KMS-11 (cell line): Measurements from ENCODE around the gene IL4.

Experiments
- H2AFZ ChIP-seq: fragments of 200-600 bp; sonication (generic); 2 replicates; pipeline ENCODE4 v1.6.1; 2016; ENCODE audit warnings: antibody characterized with exemption, mixed run types, low read depth
- H3K27ac ChIP-seq: fragments of 200-600 bp; sonication (generic); 2 replicates; pipeline ENCODE4 v1.6.1; 2016; ENCODE audit warnings: mild to moderate bottlenecking, mixed run types
- H3K27me3 ChIP-seq: fragments of 200-600 bp; sonication (generic); 2 replicates; pipeline ENCODE4 v1.6.1; 2017; ENCODE audit warnings: mild to moderate bottlenecking, low read depth, mixed run types, moderate library complexity; ENCODE audit not compliant: insufficient read depth
- H3K36me3 ChIP-seq: fragments of 200-600 bp; sonication (generic); 2 replicates; pipeline ENCODE4 v1.6.1; 2017; ENCODE audit warnings: mild to moderate bottlenecking, mixed run types; ENCODE audit not compliant: insufficient read depth
- H3K4me1 ChIP-seq: fragments of 200-600 bp; sonication (generic); 2 replicates; pipeline ENCODE4 v1.6.1; 2016; ENCODE audit warnings: mild to moderate bottlenecking, low read depth, mixed run types; ENCODE audit not compliant: poor library complexity, severe bottlenecking
- H3K4me2 ChIP-seq: fragments of 200-600 bp; sonication (generic); 2 replicates; pipeline ENCODE4 v1.7.0; 2016; ENCODE audit warnings: mild to moderate bottlenecking, mixed run types
- H3K4me3 ChIP-seq: fragments of 200-600 bp; sonication (generic); IDR thresholded peaks from 2 replicates; pipeline ENCODE4 v1.6.1; 2017; ENCODE audit warnings: low read depth, low read length, mixed read lengths; ENCODE audit not compliant: insufficient read depth
- H3K79me2 ChIP-seq: fragments of 200-600 bp; sonication (generic); 2 replicates; pipeline ENCODE4 v1.6.1; 2016; ENCODE audit warnings: low read depth, mixed run types; ENCODE audit not compliant: insufficient read depth
- H3K9ac ChIP-seq: fragments of 200-600 bp; sonication (generic); 2 replicates; pipeline ENCODE4 v1.6.1; 2016; ENCODE audit warnings: mild to moderate bottlenecking, mixed run types
- H4K20me1 ChIP-seq: fragments of 200-600 bp; sonication (generic); 2 replicates; pipeline ENCODE4 v1.6.1; 2016; ENCODE audit warnings: mild to moderate bottlenecking, mixed run types; ENCODE audit not compliant: insufficient read depth
- CTCF ChIP-seq: fragments of 200-600 bp; sonication (generic); conservative IDR thresholded peaks from 2 replicates; pipeline ENCODE4 v1.6.1; 2017; ENCODE audit warnings: low read depth, mild to moderate bottlenecking, antibody characterized with exemption, low read length, moderate library complexity, mixed read lengths

The IL4 gene

GRCh38 chr5:132635873-132636272, 37.9 kb upstream of the IL4 start:
- no peaks in the 10 kb centered on the region for H3K27me3 ChIP-seq
- no peak overlapping the region for H2AFZ ChIP-seq
- H3K9ac ChIP-seq, result no peak overlapping the region
- no peak overlapping the region for H3K4me2 ChIP-seq
- no peaks in the 10 kb centered on the region for H3K36me3 ChIP-seq
- TF ChIP-seq CTCF, result no peak
- H3K27ac ChIP-seq, result no peak overlapping the region
- no peaks in the 10 kb centered on the region for H4K20me1 ChIP-seq
- H3K4me3 ChIP-seq, result no peak overlapping the region
- H3K79me2 ChIP-seq, result no peaks in the 10 kb centered on the region
- peaks cover 33% of the 10 kb centered on the region for H3K4me1 ChIP-seq

GRCh38 chr5:132637241-132637640, 36.5 kb upstream of the IL4 start:
- H3K79me2 ChIP-seq, result no peaks in the 10 kb centered on the region
- peaks cover 40% of the 10 kb centered on the region for H3K4me1 ChIP-seq
- no peaks in the 10 kb centered on the region for H3K36me3 ChIP-seq
- H3K27me3 ChIP-seq, result no peaks in the 10 kb centered on the region
- H3K9ac ChIP-seq, result no peak overlapping the region
- no peak overlapping the region for H2AFZ ChIP-seq
- no peak overlapping the region for H3K4me3 ChIP-seq
- no peak overlapping the region for H3K27ac ChIP-seq
- no peak overlapping the region for H3K4me2 ChIP-seq
- H4K20me1 ChIP-seq, result no peaks in the 10 kb centered on the region
- TF ChIP-seq CTCF, result no peak

- Histone ChIP-seq H3K27ac (peak overlapping the region; percentile 1; the same call in 1 of the 2 replicates), H3K4me1 (peaks cover 40% of the 10 kb centered on the region), H4K20me1 (no peaks in the 10 kb centered on the region), H3K9ac (no peak overlapping the region), H3K27me3 (no peaks in the 10 kb centered on the region), H3K4me2 (peak overlapping the region; percentile 3; the same call in 1 of the 2 replicates), H3K4me3 (no peak overlapping the region), H2AFZ (no peak overlapping the region), H3K79me2 (no peaks in the 10 kb centered on the region), H3K36me3 (no peaks in the 10 kb centered on the region)
- no peak for TF ChIP-seq CTCF
Measured at GRCh38 chr5:132639706-132640130, 34.1 kb upstream of the IL4 start.

GRCh38 chr5:132640613-132641012, 33.2 kb upstream of the IL4 start:
- no peak overlapping the region for H3K4me2 ChIP-seq

More at GRCh38 chr5:132640613-132641012, 33.2 kb upstream of the IL4 start:
- no peak for TF ChIP-seq CTCF
- Histone ChIP-seq H3K27ac (no peak overlapping the region), H3K4me3 (no peak overlapping the region), H2AFZ (no peak overlapping the region), H3K36me3 (no peaks in the 10 kb centered on the region), H3K27me3 (no peaks in the 10 kb centered on the region), H3K4me1 (peaks cover 40% of the 10 kb centered on the region), H3K79me2 (no peaks in the 10 kb centered on the region), H3K9ac (no peak overlapping the region), H4K20me1 (no peaks in the 10 kb centered on the region)
